H1 (cell line): ENCODE measurements around the gene BICDL1. TPM values are rescaled to one million over a fixed set of nuclear protein-coding genes. Genes with fewer than 3 reads are reported as not detected.

ENCODE experiments used
- CTCF ChIA-PET: fragments of 300-600 bp; sonication (Branson Sonifier 250); formaldehyde crosslinking; loops from one replicate; lab custom pipeline; 2021; ENCODE audit not compliant: partially characterized antibody; lab: Charles Lee
- POLR2A ChIA-PET: fragments of 300-600 bp; sonication (Branson Sonifier 250); formaldehyde crosslinking; loops from one replicate; lab custom pipeline; 2021; ENCODE audit warnings: inconsistent platforms; ENCODE audit not compliant: partially characterized antibody; lab: Charles Lee
- DNase-seq, 2 experiments: peaks; one replicate each; pipeline versions ENCODE4 v3.0.0 to v3.0.0-alpha.2; 2010 to 2022; ENCODE audit warnings: low spot score in 2 of 2, low read depth in 1 of 2, mixed read lengths in 1 of 2
- FAIRE-seq: peaks from 2 replicates; lab custom pipeline; 2011; peaks lifted over from hg19 to GRCh38; lab: Jason Lieb, UNC
- H2AFZ ChIP-seq: 2 replicates; pipeline ENCODE4 v1.8.1; 2012; ENCODE audit warnings: low read length, inconsistent platforms
- H2AK5ac ChIP-seq: 2 replicates; pipeline ENCODE4 v1.6.1; 2013; ENCODE audit warnings: low read depth, low read length
- H2BK120ac ChIP-seq: replicated peaks from 2 replicates; pipeline ENCODE3; 2013; ENCODE audit warnings: low read depth, low read length, inconsistent platforms
- H2BK12ac ChIP-seq: 2 replicates; pipeline ENCODE4 v1.6.1; 2013; ENCODE audit warnings: low read depth, low read length
- H2BK15ac ChIP-seq: 2 replicates; pipeline ENCODE4 v1.6.1; 2013; ENCODE audit warnings: low read length
- H2BK20ac ChIP-seq: 2 replicates; pipeline ENCODE4 v1.6.1; 2013; ENCODE audit warnings: low read length
- H2BK5ac ChIP-seq: 2 replicates; pipeline ENCODE4 v1.6.1; 2013; ENCODE audit warnings: low read depth, low read length
- H3K14ac ChIP-seq: 2 replicates; pipeline ENCODE4 v1.6.1; 2013; ENCODE audit warnings: inconsistent platforms; ENCODE audit not compliant: insufficient read length
- H3K18ac ChIP-seq: 2 replicates; pipeline ENCODE4 v1.6.1; 2013; ENCODE audit warnings: low read length; ENCODE audit errors: extremely low read depth
- H3K23ac ChIP-seq: 2 replicates; pipeline ENCODE4 v1.6.1; 2013; ENCODE audit warnings: inconsistent platforms; ENCODE audit not compliant: insufficient read length
- H3K23me2 ChIP-seq: 2 replicates; pipeline ENCODE4 v1.6.1; 2013; ENCODE audit warnings: low read depth, low read length
- H3K27ac ChIP-seq: 2 replicates; pipeline ENCODE4 v1.6.1; 2011; ENCODE audit warnings: low read depth, low read length, inconsistent platforms
- H3K27me3 ChIP-seq, 4 experiments: replicated peaks in 1 of 4; 1 replicate in 1 of 4; 2 replicates in 3 of 4; pipeline versions ENCODE4 v1.6.1 to v1.8.1; 2011 to 2013; ENCODE audit warnings: low read length in 3 of 4, mild to moderate bottlenecking in 3 of 4, inconsistent platforms in 2 of 4, mixed read lengths in 2 of 4, moderate library complexity in 1 of 4; ENCODE audit not compliant: control insufficient read depth in 3 of 4, insufficient read depth in 3 of 4; ENCODE audit errors: extremely low read depth in 1 of 4
- H3K36me3 ChIP-seq, 4 experiments: 2 replicates each; pipeline versions ENCODE4 v1.6.1 to v1.8.1; 2011 to 2013; ENCODE audit warnings: mild to moderate bottlenecking in 4 of 4, low read length in 3 of 4, moderate library complexity in 2 of 4, control low read depth in 1 of 4, inconsistent platforms in 1 of 4; ENCODE audit not compliant: insufficient read depth in 4 of 4, control insufficient read depth in 2 of 4
- H3K4ac ChIP-seq: replicated peaks from 2 replicates; pipeline ENCODE3; 2013; ENCODE audit warnings: low read length, low read depth, mixed read lengths, inconsistent platforms; ENCODE audit not compliant: insufficient read length
- H3K4me1 ChIP-seq, 4 experiments: replicated peaks in 1 of 4; 1 replicate in 1 of 4; 2 replicates in 3 of 4; pipeline versions ENCODE4 v1.6.1 to v1.8.1; 2011 to 2013; ENCODE audit warnings: low read length in 3 of 4, inconsistent platforms in 2 of 4, mixed read lengths in 1 of 4; ENCODE audit not compliant: insufficient read depth in 4 of 4, control insufficient read depth in 3 of 4
- H3K4me2 ChIP-seq, 2 experiments: 2 replicates each; pipeline versions ENCODE4 v1.6.1 to v1.8.1; 2011 to 2013; ENCODE audit warnings: low read depth in 2 of 2, low read length in 2 of 2, control low read depth in 1 of 2, inconsistent platforms in 1 of 2, mild to moderate bottlenecking in 1 of 2; ENCODE audit not compliant: insufficient read depth in 1 of 2
- H3K4me3 ChIP-seq, 4 experiments: fragments of 200-600, 300-600 bp in 1 of 4; sonication (generic), shearing (Covaris generic), sonication (Bioruptor Twin) in 1 of 4; 2 replicates each; pipeline versions ENCODE4 v1.5.1 to v1.8.1; 2011 to 2016; ENCODE audit warnings: low read length in 4 of 4, low read depth in 3 of 4, control low read depth in 2 of 4, inconsistent platforms in 2 of 4, mild to moderate bottlenecking in 2 of 4, mixed read lengths in 1 of 4, moderate library complexity in 1 of 4; ENCODE audit not compliant: insufficient read depth in 2 of 4; ENCODE audit errors: extremely low read depth in 1 of 4
- H3K56ac ChIP-seq: replicated peaks from 2 replicates; pipeline ENCODE3; 2013; ENCODE audit warnings: low read depth, mild to moderate bottlenecking, mixed read lengths, low read length, inconsistent platforms; ENCODE audit not compliant: insufficient read length
- H3K79me1 ChIP-seq: 2 replicates; pipeline ENCODE4 v1.6.1; 2013; ENCODE audit warnings: low read depth, low read length, control low read depth
- H3K79me2 ChIP-seq, 2 experiments: 2 replicates each; pipeline versions ENCODE4 v1.6.1 to v1.8.1; 2012 to 2013; ENCODE audit warnings: low read length in 2 of 2, mild to moderate bottlenecking in 2 of 2, inconsistent platforms in 1 of 2; ENCODE audit not compliant: insufficient read depth in 2 of 2, control insufficient read depth in 1 of 2
- H3K9ac ChIP-seq, 4 experiments: replicated peaks in 1 of 4; 1 replicate in 1 of 4; 2 replicates in 3 of 4; pipeline versions ENCODE4 v1.6.1 to v1.8.1; 2011 to 2013; ENCODE audit warnings: low read depth in 3 of 4, low read length in 3 of 4, control low read depth in 2 of 4, mild to moderate bottlenecking in 2 of 4, moderate library complexity in 2 of 4, inconsistent platforms in 1 of 4; ENCODE audit errors: extremely low read depth in 1 of 4
- H3K9me3 ChIP-seq, 2 experiments: 2 replicates each; pipeline versions ENCODE4 v1.6.1 to v1.8.1; 2012 to 2013; ENCODE audit warnings: mild to moderate bottlenecking in 2 of 2, moderate library complexity in 2 of 2, control low read depth in 1 of 2, inconsistent platforms in 1 of 2, low read depth in 1 of 2, low read length in 1 of 2, mixed read lengths in 1 of 2; ENCODE audit not compliant: insufficient read depth in 2 of 2
- H4K20me1 ChIP-seq, 2 experiments: replicated peaks in 1 of 2; 2 replicates each; pipeline versions ENCODE3 to v1.8.1; 2011 to 2013; ENCODE audit warnings: inconsistent platforms in 2 of 2, low read length in 2 of 2, mild to moderate bottlenecking in 1 of 2; ENCODE audit not compliant: insufficient read depth in 2 of 2, control insufficient read depth in 1 of 2
- H4K5ac ChIP-seq: 2 replicates; pipeline ENCODE4 v1.6.1; 2013; ENCODE audit warnings: low read length, low read depth, mixed read lengths, inconsistent platforms; ENCODE audit not compliant: insufficient read length
- H4K8ac ChIP-seq: 2 replicates; pipeline ENCODE4 v1.8.0; 2013; ENCODE audit warnings: mild to moderate bottlenecking, moderate library complexity, low read length, inconsistent platforms; ENCODE audit not compliant: insufficient read depth; ENCODE audit errors: extremely low read depth
- H4K91ac ChIP-seq: replicated peaks from 2 replicates; pipeline ENCODE3; 2013; ENCODE audit warnings: low read length, mixed read lengths, inconsistent platforms; ENCODE audit not compliant: insufficient read length
- BACH1 ChIP-seq: IDR thresholded peaks from 2 replicates; pipeline ENCODE4 v1.6.1; 2012; ENCODE audit warnings: low read length, improper control_type of control experiment
- HDAC6 ChIP-seq: IDR thresholded peaks from one replicate; pipeline ENCODE4 v1.7.1; 2012; ENCODE audit warnings: low read depth, mild to moderate bottlenecking, inconsistent platforms, low read length, moderate library complexity
- POLR2A ChIP-seq, 2 experiments: IDR thresholded peaks; 1 replicate in 1 of 2; 2 replicates in 1 of 2; pipeline ENCODE4 v1.6.1; 2011; ENCODE audit warnings: low read depth in 2 of 2, low read length in 2 of 2, mild to moderate bottlenecking in 2 of 2; ENCODE audit errors: control extremely low read depth in 1 of 2
- WGBS, 2 experiments: shearing (Covaris generic) in 1 of 2; methylation state at CpG; one replicate each; pipeline versions ENCODE4 v1.1.6 to v1.1.7; 2013 to 2015; ENCODE audit warnings: low lambda C conversion rate in 2 of 2, mixed read lengths in 2 of 2, inconsistent platforms in 1 of 2, low coverage in 1 of 2, missing lambda C conversion rate in 1 of 2; ENCODE audit not compliant: insufficient replicate concordance in 2 of 2, insufficient coverage in 1 of 2, insufficient read length in 1 of 2; ENCODE audit errors: extremely low coverage in 1 of 2, missing lambda C conversion rate in 1 of 2; 5-methylcytosine and 5-hydroxymethylcytosine counted together
- polyA plus RNA-seq, 7 experiments: library from polyadenylated mRNA; depleted of rRNA in 3 of 7; stranded (reverse) in 5 of 7; unstranded in 2 of 7; fragments of >200 nt in 5 of 7; fragments of 200-250 nt in 2 of 7; gene quantifications; 1 replicate in 5 of 7; 2 replicates in 1 of 7; 4 replicates in 1 of 7; pipeline versions ENCODE4 v1.2.1 to v1.2.3, GENCODE V29; 2011 to 2013; ENCODE audit warnings: missing spikeins in 2 of 7, mixed read lengths in 2 of 7
- total RNA-seq: library from RNA; stranded (reverse); fragmentation: NEBNext Ultra II Directional; extraction: Animal tissue kit (Norgen Biotek cat#: 25700); gene quantifications from 2 replicates; pipeline ENCODE4 v1.2.1, GENCODE V29; 2021

The BICDL1 gene
- total and polyA plus RNA-seq, 2 of the 8 experiments (the other 6 are each of a cell fraction or from before 2014, with no cell fraction given), result 17.2 to 25.9 TPM

DNA sequence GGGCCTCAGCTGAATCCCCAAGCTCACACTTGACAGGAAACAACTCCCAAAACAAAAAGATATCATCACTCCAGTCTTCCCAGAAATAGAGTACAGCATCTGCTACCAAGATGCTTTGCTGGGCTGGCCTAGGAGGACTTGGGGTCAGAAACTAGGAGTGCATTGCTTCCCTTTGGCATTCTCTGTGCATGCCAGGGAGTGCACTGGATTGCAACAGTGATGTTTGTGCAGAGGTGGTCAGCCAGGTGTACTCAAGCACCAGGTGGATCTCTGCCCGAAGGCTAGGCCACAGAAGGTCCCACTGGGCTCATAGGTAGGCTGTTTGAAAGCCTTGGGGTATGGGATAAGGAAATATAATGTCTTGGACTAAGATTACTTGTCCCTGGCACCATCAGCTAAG lies 76.4 kb downstream of the BICDL1 start:
- no peak overlapping the region for H3K23ac ChIP-seq
- H2AFZ ChIP-seq, result no peak overlapping the region
- no peaks in the 10 kb centered on the region for H3K27me3 ChIP-seq
- no peak overlapping the region for H4K8ac ChIP-seq
- WGBS, 2 experiments, result 94% methylated on average over 1 of the region's 1 CpG; no CpG with 5 or more reads in 1 of the 2 experiments
- H2BK20ac ChIP-seq, result no peak overlapping the region
- no peak overlapping the region for H2BK12ac ChIP-seq
- no peak overlapping the region for H3K18ac ChIP-seq
- POLR2A ChIA-PET, result interaction anchor here (1.0 kb wide), 1 partner anchor 50 kb away, joined by 3 read pairs; no protein-coding TSS in a partner anchor
- peaks cover 0 to 3% (median 0%) of the 10 kb centered on the region in 4 experiments; a peak in 2 of 8 replicates for H3K36me3 ChIP-seq
- H3K79me2 ChIP-seq, result no peaks in the 10 kb centered on the region
- no peak overlapping the region for H3K4me3 ChIP-seq
- H3K56ac ChIP-seq, result no peak overlapping the region
- CTCF ChIA-PET, result interaction anchor here (0.8 to 2.0 kb wide), 2 partner anchors 13 to 15 kb away, joined by 3 to 6 read pairs; no protein-coding TSS in a partner anchor
- TF ChIP-seq BACH1, result no peak
- TF ChIP-seq POLR2A (IDR thresholded peaks at IDR 0.05; ENCODE audit: control extremely low read depth in 1 of 2, low read depth in 2 of 2, low read length in 2 of 2), result no peak
- TF ChIP-seq HDAC6, result no peak
- H3K4ac ChIP-seq, result no peak overlapping the region
- no peak overlapping the region for H2BK120ac ChIP-seq
- H3K14ac ChIP-seq, result no peak overlapping the region
- no peak overlapping the region for H4K91ac ChIP-seq
- no peak overlapping the region for H3K4me2 ChIP-seq
- no peak overlapping the region for H3K27ac ChIP-seq
- no peak overlapping the region for H2BK15ac ChIP-seq
- no peak overlapping the region for H4K5ac ChIP-seq
- H3K9ac ChIP-seq, result no peak overlapping the region
- no peaks in the 10 kb centered on the region for H3K79me1 ChIP-seq
- no peak overlapping the region for H2AK5ac ChIP-seq
- H4K20me1 ChIP-seq, result no peaks in the 10 kb centered on the region
- FAIRE-seq (no peak), DNase-seq (no peak)
- peaks cover 0 to 4% (median 1%) of the 10 kb centered on the region in 4 experiments; a peak in 2 of 7 replicates for H3K4me1 ChIP-seq
- no peaks in the 10 kb centered on the region for H3K9me3 ChIP-seq
- H2BK5ac ChIP-seq, result no peak overlapping the region
- no peaks in the 10 kb centered on the region for H3K23me2 ChIP-seq
